Stimulated activated CD4-positive, alpha-beta T cell treated with anti-CD3 and anti-CD28 coated beads, Interleukin-15, amount 100 ng/mL, for 48 hours (primary cell): ENCODE measurements around the gene LYVE1.

Experiments
- DNase-seq, 2 donors: peaks; one replicate each; pipeline ENCODE4 v3.0.0-alpha.2; 2020; ENCODE audit warnings: low read depth in 2 of 2

The LYVE1 gene

DNA sequence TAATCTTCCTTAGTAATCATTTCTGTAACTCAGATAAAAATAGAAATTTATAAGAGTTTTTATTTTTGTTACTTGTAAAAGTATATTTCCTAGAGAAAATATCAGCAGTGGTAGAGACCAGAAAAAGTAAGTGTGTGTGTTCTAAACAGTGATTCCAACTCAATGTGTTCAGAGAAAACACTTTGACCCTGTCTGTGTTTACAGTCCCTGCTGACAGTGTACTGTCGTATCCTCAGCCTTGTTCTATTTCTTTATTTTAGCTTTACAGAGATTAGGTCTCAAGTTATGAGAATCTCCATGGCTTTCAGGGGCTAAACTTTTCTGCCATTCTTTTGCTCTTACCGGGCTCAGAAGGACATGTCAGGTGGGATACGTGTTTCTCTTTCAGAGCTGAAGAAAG lies 10.2 kb downstream of the LYVE1 start:
- no peak for DNase-seq

- DNase-seq, result no peak
Measured at GRCh38 chr11:10556590-10556989, 11.9 kb downstream of the LYVE1 start.

GRCh38 chr11:10551845-10552352 lies 16.6 kb downstream of the LYVE1 start:
- DNase-seq, result no peak

DNA sequence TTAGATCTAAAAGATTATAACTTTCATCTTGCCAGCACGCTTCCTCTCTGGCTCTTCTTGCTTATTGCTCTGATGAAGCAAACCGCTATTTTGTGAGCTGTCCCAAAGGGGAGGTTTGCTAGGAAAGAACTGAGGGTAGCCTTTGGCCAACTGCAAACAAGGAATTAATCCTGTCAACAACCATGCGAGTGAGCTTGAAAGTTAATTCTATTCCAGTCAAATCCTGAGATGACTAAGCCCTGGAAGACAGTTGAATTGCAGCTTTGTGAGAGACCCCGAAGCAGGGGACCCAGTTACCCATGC lies 17.2 kb downstream of the LYVE1 start:
- DNase-seq, result no peak

- no peak for DNase-seq
Measured at GRCh38 chr11:10550503-10551289, 17.8 kb downstream of the LYVE1 start.

GRCh38 chr11:10544491-10545465 lies 23.7 kb downstream of the LYVE1 start:
- DNase-seq, result no peak

DNA sequence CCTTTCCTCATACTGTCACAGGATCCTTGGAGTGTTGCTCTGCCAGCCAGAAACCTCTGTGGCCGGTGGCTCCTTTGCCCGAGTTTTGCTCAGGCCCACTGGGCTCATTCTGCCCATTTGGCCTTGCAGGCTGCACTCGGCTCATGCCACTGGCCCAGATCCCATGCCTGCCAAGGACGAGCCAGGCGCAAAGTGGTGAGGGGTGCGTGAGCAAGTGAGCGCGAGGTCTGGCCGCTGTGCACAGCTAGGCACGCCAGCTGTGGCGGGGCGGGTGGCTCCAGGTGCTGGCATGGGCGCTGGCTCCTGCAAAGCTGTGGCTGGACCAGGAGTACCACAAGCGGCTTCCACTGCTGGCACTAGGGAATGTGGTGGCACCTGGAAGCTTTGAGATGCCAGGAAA lies 24.7 kb downstream of the LYVE1 start:
- DNase-seq, result no peak

DNA sequence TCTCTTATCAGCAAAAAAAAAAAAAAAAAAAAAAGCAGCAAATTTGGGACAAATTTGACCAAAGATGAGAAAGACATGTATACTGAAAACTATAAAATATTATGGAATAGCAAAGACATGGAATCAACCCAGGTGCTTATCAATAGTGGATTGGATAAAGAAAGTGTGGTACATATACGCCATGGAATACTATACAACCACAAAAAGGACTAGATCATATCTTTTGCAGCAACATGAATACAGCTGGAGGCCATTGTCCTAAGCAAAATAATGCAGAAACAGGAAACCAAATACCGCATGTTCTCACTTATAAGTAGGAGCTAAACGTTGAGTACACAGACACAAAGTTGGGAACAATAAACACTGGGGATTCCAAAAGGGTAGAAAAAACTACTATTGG lies 25.7 kb downstream of the LYVE1 start:
- DNase-seq, result no peak

- no peak for DNase-seq
Measured at GRCh38 chr11:10541561-10541930, 26.9 kb downstream of the LYVE1 start.

GRCh38 chr11:10540915-10541560 lies 27.4 kb downstream of the LYVE1 start, which contains the start of gene RNF141:
RNF141 (minus strand) TSS chr11:10541187; CDS start chr11:10534158, 7,029 bp downstream.
- DNase-seq, result peak; percentile 87 to 96

- no peak for DNase-seq
Measured at GRCh38 chr11:10540546-10540914, 27.9 kb downstream of the LYVE1 start.

GRCh38 chr11:10539339-10539738 lies 29.1 kb downstream of the LYVE1 start:
- DNase-seq, result no peak

DNA sequence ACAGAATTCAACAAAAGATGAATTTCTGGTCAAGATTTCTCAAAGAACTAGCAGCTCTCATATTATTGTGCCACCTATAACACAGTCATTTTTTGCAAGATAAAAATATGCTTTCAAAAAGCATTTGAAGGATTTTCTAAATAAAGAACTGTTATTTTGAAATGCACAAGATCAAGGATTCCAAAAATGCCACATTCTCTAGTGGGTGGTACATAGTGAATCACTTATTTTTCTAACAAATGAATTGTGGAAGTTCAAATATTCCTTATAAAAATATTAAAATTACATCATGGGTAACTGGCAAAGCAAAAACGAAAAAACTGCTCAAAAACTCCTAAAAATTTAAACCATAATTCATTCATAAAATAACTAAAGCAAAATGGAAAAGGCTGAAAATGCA lies 29.5 kb downstream of the LYVE1 start:
- no peak for DNase-seq

DNA sequence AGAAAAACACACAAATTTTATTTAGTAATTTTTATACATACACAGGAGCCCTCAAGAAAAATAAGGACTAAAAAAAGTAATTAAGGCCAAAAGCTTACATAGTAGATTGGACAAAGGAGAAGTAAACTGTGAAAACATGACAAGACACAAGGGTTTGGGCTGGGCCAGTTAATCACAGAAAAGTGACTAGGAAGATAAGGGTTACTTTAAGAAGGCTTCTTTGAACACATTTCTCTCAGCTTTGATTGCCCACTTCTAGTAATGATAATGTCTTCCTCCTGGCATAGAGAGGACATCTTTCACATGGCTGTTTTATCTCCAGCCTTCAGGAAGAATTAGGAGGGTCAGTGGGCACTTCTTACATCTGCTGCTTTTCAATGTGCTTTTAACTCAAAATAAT lies 30.9 kb downstream of the LYVE1 start:
- DNase-seq, result no peak

GRCh38 chr11:10534316-10534715 lies 34.1 kb downstream of the LYVE1 start:
- DNase-seq, result no peak

- DNase-seq, result no peak
Measured at GRCh38 chr11:10533323-10533722, 35.1 kb downstream of the LYVE1 start.

DNA sequence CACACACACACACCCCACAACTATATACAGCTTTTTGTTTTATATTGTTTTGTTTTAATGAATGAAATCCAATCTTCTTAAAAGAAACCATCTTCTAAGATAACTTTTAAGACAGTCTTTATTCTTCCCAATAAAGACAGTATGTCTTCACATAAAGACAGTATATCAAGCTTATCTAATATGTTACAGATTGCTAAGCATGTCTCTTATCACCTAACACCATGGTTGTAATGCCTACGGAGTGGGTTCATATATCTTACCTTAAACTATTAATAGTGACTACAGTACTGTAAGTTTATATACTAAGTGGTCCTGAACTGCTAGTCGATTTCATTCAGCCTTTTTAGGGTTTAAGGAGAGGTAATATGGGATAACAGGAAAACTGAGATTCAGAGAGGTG lies 35.9 kb downstream of the LYVE1 start:
- no peak for DNase-seq

DNA sequence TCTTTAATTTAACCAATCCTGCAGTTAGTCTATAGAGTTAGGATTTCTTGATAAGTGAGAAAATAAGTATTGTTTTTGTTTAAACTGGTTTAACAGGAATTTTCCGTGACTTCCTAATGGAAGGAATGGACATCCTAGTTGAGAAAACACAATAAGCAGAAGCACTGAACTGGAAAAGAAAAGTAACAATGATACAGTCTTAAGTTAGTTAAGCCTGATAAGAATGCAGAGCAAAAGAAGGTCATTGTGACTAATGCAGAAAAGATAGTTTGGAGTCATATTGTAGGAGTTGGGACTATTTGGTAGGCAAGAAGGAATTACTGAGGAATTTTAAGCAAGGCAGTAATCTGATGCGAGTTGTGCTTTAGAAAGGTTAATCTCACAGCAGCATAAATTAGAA lies 39.2 kb downstream of the LYVE1 start:
- DNase-seq, result no peak

DNA sequence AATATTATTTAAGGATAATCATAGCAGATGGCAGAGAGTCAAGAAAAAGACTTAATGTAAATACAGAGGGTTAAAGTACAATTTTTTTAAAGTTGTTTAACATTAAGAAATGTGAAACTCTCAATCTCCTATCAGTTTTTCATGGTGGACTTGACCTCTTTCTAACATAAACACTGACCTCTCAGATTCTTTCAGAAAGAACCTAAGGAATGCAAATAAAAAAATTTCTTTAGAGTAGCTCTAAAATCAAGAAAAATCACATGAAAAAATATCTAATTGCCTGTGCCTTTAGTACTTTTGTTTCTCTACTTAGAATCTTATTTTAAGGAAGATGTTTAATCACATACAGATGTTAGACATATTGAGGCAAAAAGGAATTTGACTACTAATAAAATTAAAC lies 40.3 kb downstream of the LYVE1 start:
- DNase-seq, result no peak

GRCh38 chr11:10526974-10527918 lies 41.2 kb downstream of the LYVE1 start:
- no peak for DNase-seq

DNA sequence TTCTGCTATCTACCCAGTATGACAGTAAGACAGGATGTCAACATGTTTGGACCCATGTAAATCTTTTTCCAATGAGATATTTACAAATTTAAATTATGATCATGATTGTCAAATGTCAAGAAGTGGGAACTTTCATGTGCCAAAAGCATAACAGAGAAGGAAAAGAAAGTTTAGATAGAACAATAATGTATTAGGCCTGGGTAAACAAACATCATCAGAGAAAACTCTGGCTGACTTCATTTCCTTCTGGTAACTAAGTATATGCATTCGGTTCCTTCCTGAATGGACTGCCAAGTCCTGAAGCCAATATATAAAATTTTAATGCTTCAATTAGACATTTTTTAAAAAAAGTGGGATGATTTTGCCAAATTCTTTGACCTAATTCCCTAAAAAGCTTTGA lies 44.0 kb downstream of the LYVE1 start:
- DNase-seq, result no peak
